ENCODE measurements around the gene MUC21.

The MUC21 gene

DNA sequence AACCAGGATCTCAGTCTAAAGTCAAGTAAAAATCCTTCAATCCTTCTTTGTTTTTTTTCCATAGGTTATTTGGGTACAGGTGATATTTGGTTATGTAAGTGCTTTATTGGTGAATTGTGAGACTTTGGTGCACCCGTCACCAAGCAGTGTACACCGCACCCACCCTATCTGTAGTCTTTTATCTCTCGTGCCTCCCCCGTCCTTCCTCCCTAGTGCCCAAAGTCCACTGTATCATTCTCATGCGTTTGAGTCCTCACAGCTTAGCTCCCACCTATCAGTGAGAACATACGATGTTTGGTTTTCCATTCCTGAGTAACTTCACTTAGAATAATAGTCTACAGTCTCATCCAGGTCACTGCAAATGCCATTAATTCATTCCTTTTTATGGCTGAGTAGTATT, 27.6 kb downstream of the MUC21 start:
- TF ChIP-seq CTCF (IDR thresholded peaks at IDR 0.05), result no peak

GRCh38 chr6:31016659-31017299, 33.3 kb downstream of the MUC21 start:
- TF ChIP-seq CTCF (IDR thresholded peaks at IDR 0.05), result no peak

GRCh38 chr6:31020057-31020456, 36.5 kb downstream of the MUC21 start:
- no peak for TF ChIP-seq CTCF (IDR thresholded peaks at IDR 0.05)

DNA sequence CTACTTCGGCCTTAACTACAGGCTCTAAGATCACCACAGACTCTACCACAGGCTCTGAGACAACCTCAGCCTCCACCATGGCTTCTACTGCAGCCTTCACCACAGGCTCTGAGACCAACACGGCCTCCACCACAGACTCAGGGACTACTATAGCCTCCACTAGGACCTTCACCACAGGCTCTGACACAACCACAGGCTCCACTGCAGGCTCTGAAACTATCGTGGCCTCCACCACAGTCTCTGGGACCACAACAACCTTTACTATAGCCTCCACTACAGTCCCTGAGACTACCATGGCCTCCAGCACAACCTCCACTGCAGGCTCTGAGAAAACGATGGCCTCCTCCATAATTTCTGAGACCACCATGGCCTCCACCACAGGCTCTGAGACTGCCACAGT, 42.1 kb downstream of the MUC21 start:
- no peak for TF ChIP-seq CTCF (IDR thresholded peaks at IDR 0.05)

DNA sequence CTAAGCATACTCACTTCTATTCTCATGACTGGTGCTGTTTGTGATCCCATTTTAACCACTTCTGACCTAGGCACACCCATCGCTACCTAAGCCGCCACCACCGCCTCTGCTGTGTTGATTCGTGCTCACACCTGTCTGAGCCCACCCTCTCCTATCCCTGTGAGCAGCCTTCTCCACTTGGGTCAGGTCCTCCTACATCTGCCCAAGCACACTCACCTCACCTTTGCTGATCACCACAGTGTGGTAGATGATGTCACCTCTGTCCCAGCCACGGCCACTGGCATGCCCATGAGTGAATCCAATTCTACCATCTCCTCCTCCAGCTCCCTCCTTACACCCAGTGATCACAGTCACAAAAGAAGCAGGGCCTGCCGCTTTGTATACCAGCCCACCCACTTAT, 47.6 kb downstream of the MUC21 start:
- no peak for TF ChIP-seq CTCF (IDR thresholded peaks at IDR 0.05)

DNA sequence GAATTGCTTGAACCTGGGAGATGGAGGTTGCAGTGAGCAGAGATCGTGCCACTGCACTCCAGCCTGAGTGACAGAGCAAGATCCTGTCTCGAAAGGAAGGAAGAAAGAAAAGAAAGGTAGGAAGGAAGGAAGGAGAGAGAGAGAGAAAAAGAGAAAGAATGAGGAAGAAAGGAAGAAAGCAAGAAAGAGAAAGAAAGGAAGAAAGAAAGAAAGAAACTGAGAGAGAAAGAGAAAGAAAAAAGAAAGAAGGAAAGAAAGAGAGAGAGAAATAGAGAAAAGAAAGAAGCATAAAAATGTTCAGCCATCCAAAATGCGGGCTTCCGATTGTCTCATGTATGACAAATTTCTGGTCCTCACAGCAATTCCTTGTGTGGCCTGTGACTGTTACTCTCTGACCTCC, 49.6 kb downstream of the MUC21 start:
- no peak for TF ChIP-seq CTCF (IDR thresholded peaks at IDR 0.05)

DNA sequence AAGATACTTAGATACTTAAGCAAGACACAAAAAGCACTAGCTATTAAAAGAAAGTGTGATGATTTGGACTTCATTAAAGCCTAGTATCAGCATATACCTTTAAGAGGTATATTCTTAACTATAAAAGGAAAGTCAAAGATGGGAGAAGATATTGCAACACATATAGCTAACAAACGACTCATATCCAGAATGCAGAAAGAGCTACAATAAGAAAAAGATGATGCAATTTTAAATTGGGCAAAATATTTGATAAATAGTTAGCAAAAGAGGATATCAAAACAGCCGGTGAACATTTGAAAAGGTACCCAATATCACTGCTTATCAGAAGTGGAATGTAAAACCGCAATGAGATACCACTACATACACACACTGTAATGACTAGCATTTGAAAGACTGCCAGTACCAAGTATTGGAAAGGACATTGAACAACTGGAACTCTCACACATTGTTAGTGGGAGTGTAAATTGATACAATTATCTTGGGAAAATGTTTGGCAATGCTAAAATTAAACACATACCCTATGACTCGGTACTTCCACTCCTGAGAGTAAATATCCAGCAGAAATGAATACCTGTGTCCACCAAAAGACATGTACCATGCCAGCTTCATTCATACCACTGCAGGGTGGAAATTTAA, 52.5 kb downstream of the MUC21 start:
- TF ChIP-seq CTCF (IDR thresholded peaks at IDR 0.05), result no peak
